ENCODE measurements around the gene PHAX.

PHAX gene

DNA sequence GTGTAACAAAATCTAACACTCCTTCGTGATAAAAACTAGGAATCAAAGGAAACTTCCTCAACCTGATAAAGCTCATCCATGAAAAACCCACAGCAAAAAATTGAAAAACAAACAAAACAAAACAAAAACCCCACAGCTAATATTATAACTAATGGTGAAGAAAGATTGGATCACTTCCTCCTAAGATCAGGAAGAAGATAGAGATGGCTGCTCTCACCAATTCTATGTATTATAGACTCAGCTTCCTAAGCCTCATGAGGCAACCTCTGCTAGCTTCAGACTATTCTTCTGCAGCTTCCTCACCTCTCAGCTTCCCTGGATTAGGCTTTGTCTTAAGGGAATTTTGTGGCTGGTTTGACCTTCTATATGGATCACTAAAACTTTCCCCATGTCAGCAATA is 40.1 kb downstream of the PHAX start (continued):
- no peak for TF ChIP-seq TCF4 (CRISPR knock-in tag; IDR thresholded peaks at IDR 0.05; ENCODE audit: borderline replicate concordance)
- TF ChIP-seq GLIS3 (CRISPR knock-in tag; IDR thresholded peaks at IDR 0.05) = no peak
- no peak for TF ChIP-seq CSRNP3 (CRISPR knock-in tag; IDR thresholded peaks at IDR 0.05)
- TF ChIP-seq ISL1 (CRISPR knock-in tag; IDR thresholded peaks at IDR 0.05) = no peak
- no peak for TF ChIP-seq ESRRG (CRISPR knock-in tag; IDR thresholded peaks at IDR 0.05)
- no peak for TF ChIP-seq POU6F1 (CRISPR knock-in tag; IDR thresholded peaks at IDR 0.05; ENCODE audit: borderline replicate concordance, low read depth)
- no peak for TF ChIP-seq OSR1 (CRISPR knock-in tag; IDR thresholded peaks at IDR 0.05)
- TF ChIP-seq PPARA (CRISPR knock-in tag; IDR thresholded peaks at IDR 0.05; ENCODE audit: borderline replicate concordance) = no peak

GRCh38 chr5:126641387-126641786 is 40.6 kb downstream of the PHAX start:
- ATAC-seq = no peak
- no peak for TF ChIP-seq CREB5 (CRISPR knock-in tag; IDR thresholded peaks at IDR 0.05; ENCODE audit: low read depth)
- no peak for TF ChIP-seq ZNF8 (CRISPR knock-in tag; IDR thresholded peaks at IDR 0.05)
- TF ChIP-seq ZNF565 (CRISPR knock-in tag; conservative IDR thresholded peaks at IDR 0.05; ENCODE audit: low read depth) = no peak
- TF ChIP-seq, protein P1, sequence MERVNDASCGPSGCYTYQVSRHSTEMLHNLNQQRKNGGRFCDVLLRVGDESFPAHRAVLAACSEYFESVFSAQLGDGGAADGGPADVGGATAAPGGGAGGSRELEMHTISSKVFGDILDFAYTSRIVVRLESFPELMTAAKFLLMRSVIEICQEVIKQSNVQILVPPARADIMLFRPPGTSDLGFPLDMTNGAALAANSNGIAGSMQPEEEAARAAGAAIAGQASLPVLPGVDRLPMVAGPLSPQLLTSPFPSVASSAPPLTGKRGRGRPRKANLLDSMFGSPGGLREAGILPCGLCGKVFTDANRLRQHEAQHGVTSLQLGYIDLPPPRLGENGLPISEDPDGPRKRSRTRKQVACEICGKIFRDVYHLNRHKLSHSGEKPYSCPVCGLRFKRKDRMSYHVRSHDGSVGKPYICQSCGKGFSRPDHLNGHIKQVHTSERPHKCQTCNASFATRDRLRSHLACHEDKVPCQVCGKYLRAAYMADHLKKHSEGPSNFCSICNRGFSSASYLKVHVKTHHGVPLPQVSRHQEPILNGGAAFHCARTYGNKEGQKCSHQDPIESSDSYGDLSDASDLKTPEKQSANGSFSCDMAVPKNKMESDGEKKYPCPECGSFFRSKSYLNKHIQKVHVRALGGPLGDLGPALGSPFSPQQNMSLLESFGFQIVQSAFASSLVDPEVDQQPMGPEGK (CRISPR knock-in tag; IDR thresholded peaks at IDR 0.05; ENCODE audit: borderline replicate concordance) = no peak
- TF ChIP-seq ESRRG (CRISPR knock-in tag; IDR thresholded peaks at IDR 0.05) = no peak
- TF ChIP-seq ZFP30 (CRISPR knock-in tag; IDR thresholded peaks at IDR 0.05) = no peak
- TF ChIP-seq, protein P2, sequence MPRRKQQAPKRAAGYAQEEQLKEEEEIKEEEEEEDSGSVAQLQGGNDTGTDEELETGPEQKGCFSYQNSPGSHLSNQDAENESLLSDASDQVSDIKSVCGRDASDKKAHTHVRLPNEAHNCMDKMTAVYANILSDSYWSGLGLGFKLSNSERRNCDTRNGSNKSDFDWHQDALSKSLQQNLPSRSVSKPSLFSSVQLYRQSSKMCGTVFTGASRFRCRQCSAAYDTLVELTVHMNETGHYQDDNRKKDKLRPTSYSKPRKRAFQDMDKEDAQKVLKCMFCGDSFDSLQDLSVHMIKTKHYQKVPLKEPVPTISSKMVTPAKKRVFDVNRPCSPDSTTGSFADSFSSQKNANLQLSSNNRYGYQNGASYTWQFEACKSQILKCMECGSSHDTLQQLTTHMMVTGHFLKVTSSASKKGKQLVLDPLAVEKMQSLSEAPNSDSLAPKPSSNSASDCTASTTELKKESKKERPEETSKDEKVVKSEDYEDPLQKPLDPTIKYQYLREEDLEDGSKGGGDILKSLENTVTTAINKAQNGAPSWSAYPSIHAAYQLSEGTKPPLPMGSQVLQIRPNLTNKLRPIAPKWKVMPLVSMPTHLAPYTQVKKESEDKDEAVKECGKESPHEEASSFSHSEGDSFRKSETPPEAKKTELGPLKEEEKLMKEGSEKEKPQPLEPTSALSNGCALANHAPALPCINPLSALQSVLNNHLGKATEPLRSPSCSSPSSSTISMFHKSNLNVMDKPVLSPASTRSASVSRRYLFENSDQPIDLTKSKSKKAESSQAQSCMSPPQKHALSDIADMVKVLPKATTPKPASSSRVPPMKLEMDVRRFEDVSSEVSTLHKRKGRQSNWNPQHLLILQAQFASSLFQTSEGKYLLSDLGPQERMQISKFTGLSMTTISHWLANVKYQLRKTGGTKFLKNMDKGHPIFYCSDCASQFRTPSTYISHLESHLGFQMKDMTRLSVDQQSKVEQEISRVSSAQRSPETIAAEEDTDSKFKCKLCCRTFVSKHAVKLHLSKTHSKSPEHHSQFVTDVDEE (CRISPR knock-in tag; IDR thresholded peaks at IDR 0.05) = no peak
- no peak for TF ChIP-seq BACH2 (CRISPR knock-in tag; IDR thresholded peaks at IDR 0.05; ENCODE audit: borderline replicate concordance)
- TF ChIP-seq ZNF70 (CRISPR knock-in tag; IDR thresholded peaks at IDR 0.05) = no peak
- TF ChIP-seq ZFP3 (CRISPR knock-in tag; IDR thresholded peaks at IDR 0.05) = no peak
- no peak for TF ChIP-seq PPARA (CRISPR knock-in tag; IDR thresholded peaks at IDR 0.05; ENCODE audit: borderline replicate concordance)

GRCh38 chr5:126645132-126645531 is 44.4 kb downstream of the PHAX start:
- no peak for ATAC-seq
- TF ChIP-seq PPARA (CRISPR knock-in tag; IDR thresholded peaks at IDR 0.05; ENCODE audit: borderline replicate concordance) = no peak
- TF ChIP-seq GLIS3 (CRISPR knock-in tag; IDR thresholded peaks at IDR 0.05) = no peak
- TF ChIP-seq ZC3H10 (CRISPR knock-in tag; IDR thresholded peaks at IDR 0.05) = no peak
- TF ChIP-seq BACH2 (CRISPR knock-in tag; IDR thresholded peaks at IDR 0.05; ENCODE audit: borderline replicate concordance) = no peak
- TF ChIP-seq ZNF8 (CRISPR knock-in tag; IDR thresholded peaks at IDR 0.05) = no peak
- TF ChIP-seq TCF4 (CRISPR knock-in tag; IDR thresholded peaks at IDR 0.05; ENCODE audit: borderline replicate concordance) = no peak
- TF ChIP-seq ESRRG (CRISPR knock-in tag; IDR thresholded peaks at IDR 0.05) = no peak
- TF ChIP-seq ZFP30 (CRISPR knock-in tag; IDR thresholded peaks at IDR 0.05) = no peak
- TF ChIP-seq POU6F1 (CRISPR knock-in tag; IDR thresholded peaks at IDR 0.05; ENCODE audit: borderline replicate concordance, low read depth) = no peak
- TF ChIP-seq ZFP3 (CRISPR knock-in tag; IDR thresholded peaks at IDR 0.05) = no peak
- TF ChIP-seq SNAI2 (CRISPR knock-in tag; IDR thresholded peaks at IDR 0.05) = no peak
- TF ChIP-seq CSRNP3 (CRISPR knock-in tag; IDR thresholded peaks at IDR 0.05) = no peak
- TF ChIP-seq, protein P2 (CRISPR knock-in tag; IDR thresholded peaks at IDR 0.05) = no peak
- no peak for TF ChIP-seq ZNF70 (CRISPR knock-in tag; IDR thresholded peaks at IDR 0.05)
- no peak for TF ChIP-seq ARNTL (CRISPR knock-in tag; IDR thresholded peaks at IDR 0.05; ENCODE audit: borderline replicate concordance, low read depth)
